GM12892 (cell line): ENCODE results near the gene PAK6.

Experiments
- POLR2A ChIP-seq: IDR thresholded peaks from 2 replicates; pipeline ENCODE4 v1.6.1; 2011; ENCODE audit warnings: low read depth, low read length, control low read depth
- POLR2AphosphoS5 ChIP-seq: IDR thresholded peaks from 2 replicates; pipeline ENCODE4 v1.6.1; 2011; ENCODE audit warnings: low read depth, low read length, control low read depth
- TAF1 ChIP-seq: IDR thresholded peaks from 2 replicates; pipeline ENCODE4 v1.6.1; 2011; ENCODE audit warnings: low read depth, mild to moderate bottlenecking, control low read depth, low read length, borderline replicate concordance

DNA sequence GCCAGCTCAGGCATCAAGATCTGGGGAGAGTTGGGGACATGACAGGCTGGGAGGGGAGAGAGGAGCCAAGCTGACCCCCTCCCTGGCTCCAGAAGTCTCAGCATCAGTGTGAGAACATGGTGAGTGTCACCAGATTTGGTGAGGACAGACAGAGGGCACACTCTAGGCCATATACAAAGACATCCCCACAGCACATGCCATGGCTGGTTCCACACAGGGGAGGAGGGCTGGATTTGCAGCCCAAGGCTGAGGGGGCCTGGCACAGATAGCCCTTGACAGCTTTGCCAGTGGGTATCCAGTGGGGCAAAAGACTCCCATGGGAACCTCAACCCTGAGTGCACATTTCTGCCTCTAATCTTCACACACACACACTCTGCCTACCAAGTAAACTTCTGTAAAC is 54.1 kb downstream of the PAK6 start:
- no peak for TF ChIP-seq POLR2A
- TF ChIP-seq POLR2AphosphoS5 = no peak
- TF ChIP-seq TAF1 = no peak
